ENCODE data around the gene RDH5. TPM values are rescaled to one million over a fixed set of nuclear protein-coding genes. Genes with fewer than 3 reads are reported as not detected.
A peak's percentile ranks its signal among the peaks of the same experiment; 100 is the strongest.

RDH5 gene
- total RNA-seq, 1 experiment from 2014 or later = 6.2 TPM

GRCh38 chr12:55739025-55739378 is 18.8 kb downstream of the RDH5 start:
- Histone ChIP-seq H3K4me2 (ENCODE audit: low read length) (peak overlapping the region; percentile 88), H3K9me3 (ENCODE audit: control insufficient read depth in 1 of 2, insufficient read depth in 1 of 2, low read depth in 1 of 2, low read length in 2 of 2) (no peaks in the 10 kb centered on the region), H3K27ac (ENCODE audit: low read depth, low read length) (no peak overlapping the region; the same call in 1 of the 2 replicates), H3K9me2 (ENCODE audit: insufficient read depth) (no peaks in the 10 kb centered on the region), H3K9ac (ENCODE audit: low read length) (peak overlapping the region; percentile 57; the same call in 1 of the 2 replicates), H3K4me1 (ENCODE audit: control insufficient read depth in 1 of 2, insufficient read depth in 2 of 2, low read length in 2 of 2) (peaks cover 13 to 43% of the 10 kb centered on the region in 2 experiments), H4K20me1 (ENCODE audit: insufficient read depth) (no peaks in the 10 kb centered on the region), H3K79me2 (ENCODE audit: insufficient read depth, low read length) (peaks cover under 1% of the 10 kb centered on the region; the same call in 1 of the 2 replicates), H3K27me3 (ENCODE audit: insufficient read depth, low read length) (no peaks in the 10 kb centered on the region), H3K36me3 (ENCODE audit: control insufficient read depth in 1 of 2, insufficient read depth in 2 of 2, low read length in 2 of 2) (no peaks in the 10 kb centered on the region), H2AFZ (ENCODE audit: low read depth, low read length, poor library complexity, severe bottlenecking) (peak overlapping the region; percentile 99), H3K4me3 (replicated peaks in 1 of 2; ENCODE audit: low read depth in 1 of 2, low read length in 2 of 2) (peak overlapping the region in 1 of 2 experiments; percentile 63; a peak in 3 of 4 replicates)
- intact Hi-C loops (cut with micrococcal nuclease) = loop anchor here (1.0 to 10.0 kb wide), 4 partner anchors 58 to 376 kb away; partner anchors contain the start of genes RPL41, RPS26 and ZC3H10
- POLR2A ChIA-PET = interaction anchor here (0.9 to 3.8 kb wide), 10 partner anchors 9 to 451 kb away, joined by 3 to 24 read pairs (median 6); partner anchors contain the start of genes CD63, DNAJC14, ESYT1 and ORMDL2
- DNase-seq (ENCODE audit: low read depth, low spot score) (no peak), ATAC-seq (no peak)
- TF ChIP-seq REST (IDR thresholded peaks at IDR 0.05; ENCODE audit: low read depth) (no peak), CTCF (IDR thresholded peaks at IDR 0.05 in 2 of 3, conservative IDR thresholded peaks at IDR 0.05 in 1 of 3; ENCODE audit: borderline replicate concordance in 1 of 3, insufficient read depth in 1 of 3, low read depth in 2 of 3, low read length in 2 of 3) (no peak), POLR2A (IDR thresholded peaks at IDR 0.05; ENCODE audit: borderline replicate concordance, extremely low read depth, insufficient read depth, insufficient read length) (no peak), CEBPB (IDR thresholded peaks at IDR 0.05; ENCODE audit: low read depth) (no peak), EGR1 (IDR thresholded peaks at IDR 0.05; ENCODE audit: low read depth) (no peak), EZH2 (IDR thresholded peaks at IDR 0.05) (no peak), ELF1 (IDR thresholded peaks at IDR 0.05; ENCODE audit: borderline replicate concordance, low read depth) (no peak), TCF7L2 (IDR thresholded peaks at IDR 0.05; ENCODE audit: borderline replicate concordance, extremely low read depth, insufficient read depth, insufficient read length) (no peak), POLR2AphosphoS5 (IDR thresholded peaks at IDR 0.05; ENCODE audit: low read depth, low read length) (no peak), ATF3 (IDR thresholded peaks at IDR 0.05) (no peak), EZH2phosphoT487 (IDR thresholded peaks at IDR 0.05; ENCODE audit: borderline replicate concordance) (no peak), SIN3A (IDR thresholded peaks at IDR 0.05; ENCODE audit: low read depth) (no peak)
- BruUV-seq (replicated peaks) = no TSS peak
- RAD21 ChIA-PET (ENCODE audit: low non-redundant PET in 1 of 2, low total read pairs in 2 of 2, uncharacterized antibody in 2 of 2, unreplicated experiment in 2 of 2) = interaction anchor here (0.8 to 1.6 kb wide), 8 partner anchors 9 to 301 kb away, joined by 3 to 7 read pairs (median 4); partner anchors contain the start of genes CD63 (in 1 of the 2) and RAB5B (in 1 of the 2)
- CTCF ChIA-PET = interaction anchor here (0.5 to 3.6 kb wide), 41 partner anchors 10 to 990 kb away, joined by 3 to 49 read pairs (median 6); partner anchors contain the start of genes CD63, DNAJC14, ERBB3 and ORMDL2
